ENCODE measurements around the gene PDE4D. TPM values are rescaled to one million over a fixed set of nuclear protein-coding genes. Genes with fewer than 3 reads are reported as not detected.

Gene PDE4D
- total and polyA plus RNA-seq, 2 donors (not counting 3 experiments of a cell fraction or from before 2014, with no cell fraction given): 34.5 to 51.2 TPM

DNA sequence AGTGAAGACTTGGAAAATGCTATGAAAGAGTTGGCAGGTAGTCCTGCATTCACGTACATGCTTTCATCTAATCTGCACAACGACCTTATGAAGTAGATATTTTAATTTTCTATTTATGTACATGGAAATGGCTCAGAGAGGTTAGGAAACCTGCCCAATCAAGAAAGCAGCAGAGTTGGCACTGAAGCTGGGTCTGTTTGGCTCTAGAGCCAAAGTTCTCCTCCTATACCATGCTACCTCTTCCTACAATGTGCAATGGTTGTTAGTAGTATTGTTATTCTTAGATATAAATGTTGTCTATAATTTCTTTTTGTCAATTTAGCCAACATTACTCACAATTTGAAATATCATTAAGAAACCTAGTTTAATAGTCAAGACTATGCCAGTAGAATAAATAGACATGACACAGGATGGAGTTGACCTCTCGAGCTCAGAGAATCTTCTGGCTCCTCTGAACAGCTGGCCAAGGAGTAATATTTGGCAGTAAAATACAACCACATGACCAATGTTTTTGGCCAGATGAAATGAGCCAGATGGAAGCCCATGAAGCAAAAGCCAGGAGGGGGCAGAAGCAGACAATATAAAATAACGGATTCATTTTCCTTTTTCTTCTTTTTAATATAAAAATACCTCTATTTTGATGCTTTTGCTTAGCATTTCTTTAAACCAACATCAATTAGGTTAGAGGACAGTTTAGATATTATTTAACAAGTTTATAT, 542.3 kb downstream of the PDE4D start:
- TF ChIP-seq, protein P1, sequence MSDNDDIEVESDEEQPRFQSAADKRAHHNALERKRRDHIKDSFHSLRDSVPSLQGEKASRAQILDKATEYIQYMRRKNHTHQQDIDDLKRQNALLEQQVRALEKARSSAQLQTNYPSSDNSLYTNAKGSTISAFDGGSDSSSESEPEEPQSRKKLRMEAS (IDR thresholded peaks at IDR 0.05; ENCODE audit: insufficient read depth, insufficient read length): no peak
- TF ChIP-seq FOS (IDR thresholded peaks at IDR 0.05; ENCODE audit: borderline replicate concordance, insufficient read depth, low read length) (no peak), JUN (IDR thresholded peaks at IDR 0.05; ENCODE audit: borderline replicate concordance, insufficient read depth, insufficient read length, low read depth) (no peak), POLR2AphosphoS5 (IDR thresholded peaks at IDR 0.05; ENCODE audit: insufficient read depth, low read depth, low read length) (no peak), POLR2A (IDR thresholded peaks at IDR 0.05; ENCODE audit: low read depth, low read length) (no peak), GATA2 (IDR thresholded peaks at IDR 0.05; ENCODE audit: insufficient read depth, insufficient read length, low read depth, low read length) (no peak), MYC (IDR thresholded peaks at IDR 0.05; ENCODE audit: low read depth, low read length) (no peak), EZH2 (IDR thresholded peaks at IDR 0.05; ENCODE audit: borderline replicate concordance, low read depth, low read length, severe bottlenecking) (no peak)
- TF ChIP-seq, protein P2, sequence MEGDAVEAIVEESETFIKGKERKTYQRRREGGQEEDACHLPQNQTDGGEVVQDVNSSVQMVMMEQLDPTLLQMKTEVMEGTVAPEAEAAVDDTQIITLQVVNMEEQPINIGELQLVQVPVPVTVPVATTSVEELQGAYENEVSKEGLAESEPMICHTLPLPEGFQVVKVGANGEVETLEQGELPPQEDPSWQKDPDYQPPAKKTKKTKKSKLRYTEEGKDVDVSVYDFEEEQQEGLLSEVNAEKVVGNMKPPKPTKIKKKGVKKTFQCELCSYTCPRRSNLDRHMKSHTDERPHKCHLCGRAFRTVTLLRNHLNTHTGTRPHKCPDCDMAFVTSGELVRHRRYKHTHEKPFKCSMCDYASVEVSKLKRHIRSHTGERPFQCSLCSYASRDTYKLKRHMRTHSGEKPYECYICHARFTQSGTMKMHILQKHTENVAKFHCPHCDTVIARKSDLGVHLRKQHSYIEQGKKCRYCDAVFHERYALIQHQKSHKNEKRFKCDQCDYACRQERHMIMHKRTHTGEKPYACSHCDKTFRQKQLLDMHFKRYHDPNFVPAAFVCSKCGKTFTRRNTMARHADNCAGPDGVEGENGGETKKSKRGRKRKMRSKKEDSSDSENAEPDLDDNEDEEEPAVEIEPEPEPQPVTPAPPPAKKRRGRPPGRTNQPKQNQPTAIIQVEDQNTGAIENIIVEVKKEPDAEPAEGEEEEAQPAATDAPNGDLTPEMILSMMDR (IDR thresholded peaks at IDR 0.05; ENCODE audit: extremely low read depth in 1 of 2, insufficient read depth in 1 of 2, low read depth in 1 of 2, low read length in 2 of 2): no peak
- no peaks in the 10 kb centered on the region for H3K9me1 ChIP-seq (replicated peaks; ENCODE audit: control insufficient read depth, extremely low read depth, insufficient read depth, low read length)
- no peak overlapping the region for H3K27ac ChIP-seq (ENCODE audit: insufficient read depth, low read depth, low read length)
- no peak overlapping the region for H3K4me2 ChIP-seq (ENCODE audit: insufficient read depth, low read length)
- DNase-seq (ENCODE audit: low read depth, low spot score) (no peak), FAIRE-seq (no peak)
- H3K79me2 ChIP-seq (ENCODE audit: control insufficient read depth, insufficient read depth, low read length): no peaks in the 10 kb centered on the region
- H3K9me3 ChIP-seq (replicated peaks; ENCODE audit: control insufficient read depth, insufficient read depth, low read length): no peaks in the 10 kb centered on the region
- CTCF ChIA-PET: interaction anchor here (0.7 to 3.5 kb wide), 7 partner anchors 9 to 464 kb away, joined by 3 to 20 read pairs (median 5); no protein-coding TSS in a partner anchor
- H3K36me3 ChIP-seq (ENCODE audit: control insufficient read depth in 2 of 2, extremely low read depth in 1 of 2, insufficient read depth in 2 of 2, low read length in 2 of 2): no peaks in the 10 kb centered on the region
- no peak overlapping the region for H3K9ac ChIP-seq (replicated peaks; ENCODE audit: extremely low read depth, insufficient read depth, low read length)
- H3K4me3 ChIP-seq (replicated peaks in 1 of 3; ENCODE audit: insufficient read depth in 1 of 3, low read depth in 1 of 3, low read length in 3 of 3): no peak overlapping the region
- POLR2A ChIA-PET: no interaction called here
- dilution Hi-C loops (cut with MboI; ENCODE audit: extremely low pct_ligation_motif_present, low sequenced_read_pairs): no loop called here
- no TSS peak for BruUV-seq (replicated peaks)
- H3K4me1 ChIP-seq (ENCODE audit: control insufficient read depth, extremely low read depth, insufficient read depth, low read length): peaks cover 11% of the 10 kb centered on the region
- no peaks in the 10 kb centered on the region for H3K27me3 ChIP-seq (ENCODE audit: control insufficient read depth in 2 of 2, insufficient read depth in 2 of 2, low read length in 2 of 2)
- no peak overlapping the region for H2AFZ ChIP-seq (ENCODE audit: low read depth, low read length)
- intact Hi-C loops (cut with micrococcal nuclease): no loop called here
- H4K20me1 ChIP-seq (replicated peaks; ENCODE audit: control insufficient read depth, extremely low read depth, insufficient read depth, low read length): no peaks in the 10 kb centered on the region

Measured in endothelial cell of umbilical vein (primary cell).